ENCODE measurements around the gene TGFB1.

DNA sequence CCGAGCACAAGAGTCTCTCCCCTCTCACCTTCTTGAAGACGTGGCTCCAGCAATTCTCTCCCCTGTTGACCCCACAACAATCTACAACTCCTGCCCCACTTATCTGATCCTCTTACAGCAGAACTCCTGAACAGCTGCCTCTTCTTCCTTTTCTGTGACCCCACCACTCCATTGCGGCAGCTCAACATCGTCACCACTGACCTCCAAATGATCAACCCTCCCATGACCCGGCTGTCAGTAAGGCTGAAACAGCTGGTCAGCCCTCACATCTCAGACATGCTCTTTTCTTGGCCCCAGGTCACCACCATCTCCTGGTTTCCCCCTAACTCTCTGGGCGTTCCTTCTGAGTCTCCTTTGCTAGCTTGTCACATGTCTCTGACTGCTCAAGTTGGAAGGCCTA, 41.6 kb upstream of the TGFB1 start:
- no peak for TF ChIP-seq SUZ12 (IDR thresholded peaks at IDR 0.05; ENCODE audit: extremely low read depth, insufficient read depth, insufficient read length)
- TF ChIP-seq ZNF274 (IDR thresholded peaks at IDR 0.05; ENCODE audit: low read depth, low read length) = no peak

Measured in NT2/D1 (cell line).